AG04450 (cell line): ENCODE data around the gene ZNF222. TPM values are rescaled to one million over a fixed set of nuclear protein-coding genes. Genes with fewer than 3 reads are reported as not detected.
A peak's percentile ranks its signal among the peaks of the same experiment; 100 is the strongest.

Experiments used
- CTCF ChIA-PET: fragments of 300-600, 350-600 bp; formaldehyde crosslinking; extraction: SDS; loops from one replicate; lab custom pipeline; 2022; ENCODE audit warnings: antibody characterized with exemption, inconsistent platforms; lab: Charles Lee
- POLR2A ChIA-PET: fragments of 350-600 bp; formaldehyde crosslinking; extraction: SDS; loops from one replicate; lab custom pipeline; 2021; ENCODE audit warnings: antibody characterized with exemption, inconsistent platforms; lab: Yijun Ruan, JAX
- DNase-seq: peaks from one replicate; pipeline ENCODE4 v3.0.0-alpha.2; 2011; ENCODE audit warnings: low read depth, low spot score
- H3K27ac ChIP-seq: one replicate; pipeline ENCODE4 v1.5.1; 2012; ENCODE audit warnings: low read depth, low read length, control low read depth
- H3K27me3 ChIP-seq: one replicate; pipeline ENCODE4 v1.6.0; 2012; ENCODE audit warnings: low read length; ENCODE audit not compliant: control insufficient read depth, insufficient read depth
- H3K4me3 ChIP-seq: 2 replicates; pipeline ENCODE4 v1.5.1; 2011; ENCODE audit warnings: mild to moderate bottlenecking, low read depth, low read length, control low read depth
- H3K9me3 ChIP-seq: 2 replicates; pipeline ENCODE4 v1.5.1; 2012; ENCODE audit warnings: low read length; ENCODE audit not compliant: control insufficient read depth, insufficient read depth
- CTCF ChIP-seq: IDR thresholded peaks from 2 replicates; pipeline ENCODE4 v1.5.1; 2011; ENCODE audit warnings: low read depth, low read length, control low read depth, inconsistent platforms
- polyA plus RNA-seq: library from polyadenylated mRNA; depleted of rRNA; stranded (reverse); fragments of >200 nt; gene quantifications from 2 replicates; pipeline ENCODE4 v1.2.3, GENCODE V29; 2011

ZNF222 gene
- polyA plus RNA-seq, 1 experiment: 6.9 TPM

GRCh38 chr19:44051650-44052402 lies 26.6 kb downstream of the ZNF222 start, which contains the start of gene ZNF223:
TSS of gene ZNF223 (plus strand) at chr19:44052036. CDS start at chr19:44055177, 3,141 bp downstream.
- CTCF ChIA-PET: no interaction called here
- peak within 1 kb of the TSS; percentile 90 for H3K4me3 ChIP-seq

GRCh38 chr19:44055870-44056269 lies 30.7 kb downstream of the ZNF222 start:
- no peak for DNase-seq
- Histone ChIP-seq H3K27me3 (no peaks in the 10 kb centered on the region), H3K27ac (no peak overlapping the region), H3K4me3 (no peak overlapping the region), H3K9me3 (no peaks in the 10 kb centered on the region; the same call in 1 of the 2 replicates)
- POLR2A ChIA-PET: no interaction called here
- TF ChIP-seq CTCF: no peak
- CTCF ChIA-PET: no interaction called here

More at GRCh38 chr19:44051650-44052402, 26.6 kb downstream of the ZNF222 start, which contains the start of gene ZNF223:
- no peak for TF ChIP-seq CTCF
- peak; percentile 73 for DNase-seq
- Histone ChIP-seq H3K27me3 (no peaks in the 10 kb centered on the region), H3K27ac (peak within 1 kb of the TSS; percentile 55), H3K9me3 (no peaks in the 10 kb centered on the region; the same call in 1 of the 2 replicates)
- POLR2A ChIA-PET: interaction anchor here (0.9 kb wide), 1 partner anchor 61 kb away, joined by 5 read pairs; the partner anchor contains the start of gene ZNF225

GRCh38 chr19:44059229-44059628 lies 34.0 kb downstream of the ZNF222 start:
- ChIA-PET POLR2A (no interaction called here), CTCF (no interaction called here)
- no peak overlapping the region for H3K27ac ChIP-seq
- no peak for DNase-seq
- no peak for TF ChIP-seq CTCF
- no peaks in the 10 kb centered on the region for H3K27me3 ChIP-seq
- peaks cover 7% of the 10 kb centered on the region for H3K9me3 ChIP-seq
- H3K4me3 ChIP-seq: no peak overlapping the region

DNA sequence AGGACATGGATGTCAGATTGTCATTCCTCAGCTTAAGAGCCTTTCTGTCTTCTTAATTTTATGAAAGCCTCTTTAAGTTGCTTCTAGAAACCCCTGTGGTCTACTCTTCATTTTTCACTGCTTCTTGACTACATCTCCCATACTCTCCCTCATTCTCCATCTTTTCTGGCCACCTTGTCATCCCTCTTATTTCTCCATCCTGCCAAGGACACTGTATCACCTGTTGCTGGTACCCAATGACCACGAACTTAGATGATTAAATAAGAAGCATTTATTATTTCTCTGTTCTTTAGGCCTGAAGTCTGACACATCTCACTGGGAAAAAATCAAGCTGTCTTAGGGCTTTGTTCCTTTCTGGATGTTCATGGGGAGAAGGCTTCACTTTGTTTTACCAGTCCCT lies 35.9 kb downstream of the ZNF222 start:
- CTCF ChIA-PET: no interaction called here
- Histone ChIP-seq H3K4me3 (no peak overlapping the region), H3K9me3 (peaks cover 14% of the 10 kb centered on the region), H3K27me3 (no peaks in the 10 kb centered on the region), H3K27ac (no peak overlapping the region)
- no peak for DNase-seq
- TF ChIP-seq CTCF: no peak
- POLR2A ChIA-PET: no interaction called here

- ChIA-PET POLR2A (no interaction called here), CTCF (interaction anchor here (0.6 kb wide), 1 partner anchor 61 kb away, joined by 3 read pairs; no protein-coding TSS in a partner anchor)
- TF ChIP-seq CTCF: no peak
- DNase-seq: no peak
- Histone ChIP-seq H3K27me3 (no peaks in the 10 kb centered on the region), H3K27ac (no peak overlapping the region), H3K4me3 (no peak overlapping the region), H3K9me3 (peaks cover 31% of the 10 kb centered on the region)
Measured at GRCh38 chr19:44066305-44066704, 41.1 kb downstream of the ZNF222 start.
